ENCODE data around the gene LYST. TPM values are rescaled to one million over a fixed set of nuclear protein-coding genes. Genes with fewer than 3 reads are reported as not detected.
"Not testable (repeated sequence)": the region's sequence is repeated elsewhere in the genome, so short reads cannot be mapped to it uniquely, and the experiment has no call there.

LYST gene
- polyA plus RNA-seq, 10 donors, result 4.7 to 11.9 (median 7.8) TPM

DNA sequence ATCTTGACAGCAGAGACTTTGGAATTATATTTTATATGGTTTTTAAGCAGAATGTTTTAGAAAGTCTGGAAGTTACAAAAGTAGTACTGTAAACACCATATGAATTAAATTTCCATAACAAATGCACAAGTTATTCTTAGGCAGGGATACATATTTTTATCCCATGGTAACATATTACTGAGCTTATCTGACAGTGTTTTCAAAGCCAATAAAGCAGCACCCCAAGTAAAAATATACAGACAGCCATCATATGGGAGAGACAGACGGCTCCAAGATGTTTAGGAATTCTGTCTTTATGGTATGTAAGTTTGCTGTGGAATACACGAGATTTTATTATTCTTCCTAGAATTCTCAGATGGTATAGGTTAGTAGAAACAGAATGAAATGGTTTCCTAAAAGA lies 205.1 kb downstream of the LYST start:
- DNase-seq, result no peak

DNA sequence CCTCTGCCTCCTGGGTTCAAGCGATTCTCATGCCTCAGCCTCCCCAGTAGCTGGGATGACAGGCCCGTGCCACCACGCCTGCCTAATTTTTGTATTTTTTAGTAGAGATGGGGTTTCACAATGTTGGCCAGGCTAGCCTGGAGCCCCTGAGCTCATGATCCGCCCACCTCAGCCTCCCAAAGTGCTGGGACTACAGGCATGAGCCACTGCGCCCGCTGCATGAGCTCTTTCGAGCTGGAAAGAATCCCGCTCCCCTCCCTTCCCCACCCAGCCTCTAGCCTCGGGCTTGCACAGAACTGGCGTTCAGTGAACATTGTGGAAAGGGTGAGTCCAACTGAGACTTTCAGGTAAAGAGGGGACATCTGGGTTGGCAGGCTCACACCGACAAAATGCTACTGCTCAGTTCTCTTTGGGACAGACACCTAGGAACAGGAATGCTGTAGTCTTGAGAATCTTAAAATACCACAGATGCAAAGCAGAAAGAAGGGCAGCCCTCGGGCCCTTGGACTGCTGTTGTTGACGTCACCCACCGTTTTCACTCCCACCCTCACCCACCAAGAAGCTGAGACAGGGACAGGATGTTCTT lies 207.4 kb downstream of the LYST start:
- no peak for DNase-seq

DNA sequence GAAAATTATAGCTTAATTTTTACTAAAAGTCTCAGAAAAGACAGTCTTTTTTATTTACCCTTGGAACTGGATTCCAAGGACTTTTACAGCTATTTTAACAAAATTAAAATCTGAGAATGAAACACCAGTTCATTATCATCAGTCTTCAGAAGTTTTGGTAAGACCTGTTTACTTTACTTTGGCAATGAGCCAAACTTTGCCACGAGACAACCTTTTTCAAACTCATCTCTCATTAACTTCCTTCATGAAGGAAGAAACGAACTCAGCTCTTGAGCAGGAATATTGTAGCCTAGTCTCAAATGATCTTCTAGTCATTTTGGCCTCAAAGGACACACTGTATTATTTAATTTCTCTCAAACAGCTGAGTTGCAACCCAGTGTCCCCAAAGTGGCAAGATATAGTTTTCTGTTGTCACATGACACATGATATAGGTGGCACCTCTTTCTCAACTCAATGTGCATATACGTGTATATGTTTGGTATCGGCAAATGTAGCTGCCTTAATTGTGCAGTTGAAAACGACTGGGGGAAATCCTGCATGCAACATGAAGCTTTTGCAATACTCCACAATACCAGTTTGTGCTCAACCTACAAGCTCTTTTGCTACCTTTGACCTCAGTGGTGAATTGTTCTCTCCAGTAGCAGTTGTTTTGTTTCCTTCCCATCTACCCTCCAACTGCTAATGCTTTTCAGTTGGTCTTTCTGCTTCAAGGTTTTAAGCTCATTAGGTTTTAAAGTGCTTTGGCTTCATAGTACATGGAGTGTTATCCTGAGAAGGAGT lies 208.8 kb downstream of the LYST start:
- no peak for DNase-seq

DNA sequence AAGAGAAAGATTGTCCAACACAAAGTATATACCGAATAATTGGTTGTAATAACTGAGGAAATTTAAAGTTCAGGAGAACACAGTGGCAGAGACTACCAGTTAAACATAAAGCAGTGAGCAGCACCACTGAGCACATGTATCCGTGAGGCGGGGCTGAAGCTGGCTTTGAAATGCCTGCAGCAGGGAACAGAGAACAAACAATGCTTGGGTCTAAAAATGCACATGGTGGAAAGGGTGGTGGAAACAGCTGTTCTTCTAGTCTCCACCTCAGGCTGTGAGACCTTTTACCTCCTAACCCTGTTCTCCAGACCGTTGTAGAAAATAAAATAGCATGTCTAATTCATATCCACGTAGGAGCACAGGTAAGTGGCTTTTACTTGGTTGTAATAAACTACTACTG lies 209.4 kb downstream of the LYST start:
- no peak for DNase-seq

DNA sequence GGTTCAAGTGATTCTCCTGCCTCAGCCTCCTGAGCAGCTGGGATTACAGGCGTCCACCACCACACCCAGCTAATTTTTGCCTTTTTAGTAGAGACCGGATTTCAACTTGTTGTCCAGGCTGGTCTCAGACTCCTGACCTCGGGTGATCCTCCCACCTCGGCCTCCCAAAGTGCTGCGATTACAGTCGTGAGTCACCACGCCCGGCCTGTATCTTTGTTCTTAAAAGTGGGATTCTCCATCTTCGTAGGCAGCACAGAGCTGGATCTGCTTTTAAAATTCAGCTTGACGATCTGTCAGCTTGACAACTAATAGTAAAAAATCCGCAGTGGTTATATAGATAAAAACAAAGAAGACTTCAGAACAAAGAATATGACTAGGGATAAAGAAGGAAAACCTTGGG lies 214.3 kb downstream of the LYST start:
- no peak for DNase-seq

DNA sequence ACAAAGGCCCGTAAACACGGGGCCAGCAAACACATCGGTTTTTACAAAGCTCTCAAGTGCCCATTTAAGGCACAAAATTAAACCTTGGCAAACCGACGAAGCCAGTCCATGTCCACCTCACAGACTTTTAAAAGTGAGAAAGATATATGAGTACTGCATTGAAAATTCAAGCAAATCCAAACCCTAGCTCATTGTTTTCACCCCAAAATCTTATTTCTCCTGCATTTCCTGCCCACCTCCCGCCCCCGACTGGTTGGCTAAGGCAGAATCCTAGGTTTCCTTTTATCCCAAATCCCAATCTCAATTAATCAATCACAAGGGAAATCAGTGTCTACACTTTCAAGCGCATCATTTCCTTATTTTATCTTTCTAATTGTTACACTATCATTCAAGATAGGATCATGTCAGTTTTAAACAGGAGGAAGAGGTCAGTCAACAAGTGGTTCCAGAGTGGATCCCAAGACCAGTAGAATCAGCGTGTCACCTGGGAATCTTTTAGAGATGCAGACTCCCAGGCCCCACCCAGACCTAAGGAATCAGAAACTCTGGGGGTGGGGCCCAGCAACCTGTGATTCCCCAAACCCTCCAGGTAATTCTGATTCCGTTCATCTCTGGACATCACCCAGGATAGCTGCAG lies 215.4 kb downstream of the LYST start:
- DNase-seq, result no peak

DNA sequence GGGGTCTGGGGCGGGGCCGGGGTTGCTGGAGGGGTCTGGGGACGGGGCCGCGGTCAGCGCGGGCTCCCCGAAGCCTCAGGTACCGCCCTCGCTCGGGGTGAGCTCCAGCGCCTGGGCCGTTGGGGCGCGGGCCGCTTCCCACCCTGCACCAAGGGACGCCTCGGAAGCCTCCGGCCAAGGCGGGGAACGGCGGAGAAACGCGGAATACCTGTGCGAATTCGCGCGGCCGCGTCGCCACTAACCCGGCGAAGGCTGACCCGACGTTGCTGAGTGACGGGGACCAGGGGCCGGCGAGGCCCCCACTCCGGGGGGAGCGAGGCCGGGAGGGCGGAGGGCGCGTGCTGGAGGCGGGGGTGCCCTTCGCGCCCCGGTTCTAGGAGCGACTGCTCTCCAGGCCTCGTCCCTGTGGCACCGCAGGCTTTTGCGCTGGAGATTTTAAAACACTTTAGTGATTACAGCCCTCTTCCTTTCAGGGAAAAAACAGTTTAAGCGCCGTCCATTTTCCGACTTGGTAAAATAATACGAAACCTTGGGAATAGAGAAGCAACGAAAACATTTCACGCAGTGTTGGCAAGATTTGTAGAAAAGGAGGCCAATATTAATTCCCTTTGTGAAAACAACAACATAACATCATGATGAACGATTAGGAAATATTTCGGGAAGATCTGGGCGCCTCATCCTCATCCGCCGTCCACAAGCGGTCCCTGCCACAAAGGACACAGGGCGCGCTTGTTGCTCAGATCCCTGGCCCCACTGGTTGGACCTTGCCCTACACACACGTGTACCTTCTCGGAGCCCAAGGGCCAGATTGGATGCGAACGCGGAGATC lies 216.2 kb downstream of the LYST start:
- peak in 1 of 3 donors; percentile 58 for DNase-seq

DNA sequence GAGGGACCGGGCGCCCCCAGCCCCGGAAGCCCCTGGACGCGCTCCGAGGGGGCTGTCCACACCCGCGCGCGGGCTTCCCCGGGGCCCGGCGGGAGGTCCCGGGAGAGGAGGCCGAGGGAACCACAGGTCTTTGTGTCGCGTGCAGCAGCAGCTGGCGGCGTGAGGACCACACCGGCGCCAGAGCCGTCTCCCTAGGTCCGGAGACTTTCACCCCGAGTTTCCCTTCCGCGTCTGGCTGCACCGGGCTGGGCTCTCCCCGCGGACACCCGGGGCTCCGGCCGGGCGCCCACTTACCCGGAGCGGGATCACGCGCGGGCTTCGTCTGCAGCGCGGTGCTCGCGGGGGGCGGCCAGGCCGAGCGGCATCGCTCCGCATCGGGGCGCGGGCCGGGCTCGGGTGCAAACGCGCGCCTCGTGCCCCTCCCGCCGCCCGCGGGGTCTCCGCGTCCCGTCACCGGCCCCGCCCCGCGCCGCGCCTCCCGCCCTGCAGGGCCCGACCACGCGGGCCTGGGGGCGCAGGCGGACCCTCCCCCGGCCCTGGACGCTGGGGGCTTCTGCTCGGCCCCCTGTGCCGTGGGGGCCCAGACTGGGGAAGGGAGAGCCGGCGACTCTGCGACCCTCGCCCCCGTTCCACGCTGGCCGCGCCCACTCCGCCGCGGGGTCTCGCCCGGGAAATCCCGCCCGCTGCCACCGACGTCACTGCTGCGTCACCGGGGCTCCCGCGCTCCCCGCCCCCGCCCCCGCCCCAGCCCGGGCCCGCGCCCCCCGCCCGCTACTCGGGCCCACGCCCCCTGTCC lies 217.1 kb downstream of the LYST start, which contains the start of gene GNG4:
TSS of gene GNG4 (minus strand) at position 417 of the 796 bp plus-strand sequence. CDS start 65,946 bp downstream, outside the sequence.
- DNase-seq, result peak in 1 of 3 donors; percentile 52

DNA sequence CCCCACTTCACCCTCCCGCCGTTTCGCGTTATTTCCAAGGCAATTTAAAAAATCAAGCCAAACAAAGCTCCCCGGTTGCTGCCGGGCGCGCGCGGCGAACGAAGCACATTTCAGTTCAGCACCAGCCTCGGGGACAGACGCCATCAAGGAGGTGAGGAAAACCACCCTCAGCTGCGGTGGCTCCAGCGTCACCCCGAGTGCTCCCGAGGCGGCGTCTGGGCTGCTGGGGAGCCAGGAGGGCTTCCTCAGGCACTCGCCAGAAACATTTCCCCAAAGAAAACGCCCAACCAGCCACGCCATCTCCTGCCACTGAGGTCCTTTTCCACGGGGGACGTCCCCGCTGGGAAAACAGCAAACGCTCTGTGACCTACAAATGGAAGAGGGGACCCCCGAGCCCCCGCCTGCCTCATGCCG lies 217.7 kb downstream of the LYST start:
- DNase-seq, result peak; percentile 44 to 82 (median 71)

DNA sequence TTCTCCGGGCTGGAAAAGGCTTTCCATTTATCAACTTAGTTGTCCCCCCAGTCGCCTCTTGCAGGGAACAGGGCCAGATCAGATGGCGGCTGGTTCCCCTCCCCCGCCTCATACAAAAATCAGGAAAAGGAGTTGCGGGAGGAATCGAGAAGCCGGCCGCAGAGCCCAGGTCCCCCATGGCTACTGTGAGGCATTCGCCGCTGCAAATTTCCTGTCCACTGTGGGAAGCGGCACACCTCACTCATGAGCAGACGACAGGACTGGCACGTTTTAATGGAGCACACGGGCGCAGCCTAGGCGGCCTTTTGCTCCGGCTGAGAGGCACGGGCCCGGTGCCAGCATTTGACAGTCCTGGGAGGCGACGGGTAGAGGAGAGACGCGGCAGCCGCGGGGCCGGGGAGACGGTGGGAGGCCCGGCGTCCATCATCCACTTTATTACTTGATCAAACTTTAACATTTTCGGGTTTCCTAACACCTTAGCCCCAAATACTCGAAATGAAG lies 218.2 kb downstream of the LYST start:
- no peak for DNase-seq

DNA sequence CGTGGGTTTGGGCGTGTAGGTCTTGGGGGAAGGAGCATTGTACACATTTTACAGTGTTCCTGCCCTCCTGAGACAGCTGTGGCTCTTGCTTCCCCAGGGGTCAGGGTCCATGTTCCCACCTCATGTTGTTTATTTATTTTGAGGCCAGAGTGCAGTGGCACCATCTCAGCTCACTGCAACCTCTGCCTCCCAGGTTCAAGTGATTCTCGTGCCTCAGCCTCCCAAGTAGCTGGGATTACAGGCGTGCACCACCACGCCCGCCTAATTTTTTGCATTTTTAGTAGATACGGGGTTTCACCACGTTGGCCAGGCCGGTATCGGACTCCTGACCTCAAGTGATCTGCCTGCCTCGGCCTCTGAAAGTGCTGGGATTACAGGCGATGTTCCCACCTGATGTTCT lies 219.2 kb downstream of the LYST start:
- not testable (repeated sequence) for DNase-seq

DNA sequence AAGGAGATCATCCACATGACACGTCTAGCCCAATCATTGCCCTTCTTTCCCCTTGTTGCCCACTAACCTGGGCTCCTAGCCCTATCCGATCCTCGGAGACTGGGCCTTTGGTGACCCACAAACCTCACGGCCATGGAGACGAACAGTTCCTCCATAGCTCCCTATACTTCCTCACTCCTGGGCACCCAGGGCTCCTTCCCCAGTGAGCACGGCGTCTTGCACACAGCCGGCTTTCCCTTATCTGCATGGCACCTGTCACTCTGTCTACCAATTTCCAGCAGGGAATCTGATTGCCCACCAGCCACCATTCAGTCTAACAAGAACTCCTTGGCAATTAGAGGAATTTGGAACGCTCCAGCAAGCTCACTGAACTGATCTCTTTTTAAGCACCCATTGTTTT lies 220.2 kb downstream of the LYST start:
- DNase-seq, result no peak

DNA sequence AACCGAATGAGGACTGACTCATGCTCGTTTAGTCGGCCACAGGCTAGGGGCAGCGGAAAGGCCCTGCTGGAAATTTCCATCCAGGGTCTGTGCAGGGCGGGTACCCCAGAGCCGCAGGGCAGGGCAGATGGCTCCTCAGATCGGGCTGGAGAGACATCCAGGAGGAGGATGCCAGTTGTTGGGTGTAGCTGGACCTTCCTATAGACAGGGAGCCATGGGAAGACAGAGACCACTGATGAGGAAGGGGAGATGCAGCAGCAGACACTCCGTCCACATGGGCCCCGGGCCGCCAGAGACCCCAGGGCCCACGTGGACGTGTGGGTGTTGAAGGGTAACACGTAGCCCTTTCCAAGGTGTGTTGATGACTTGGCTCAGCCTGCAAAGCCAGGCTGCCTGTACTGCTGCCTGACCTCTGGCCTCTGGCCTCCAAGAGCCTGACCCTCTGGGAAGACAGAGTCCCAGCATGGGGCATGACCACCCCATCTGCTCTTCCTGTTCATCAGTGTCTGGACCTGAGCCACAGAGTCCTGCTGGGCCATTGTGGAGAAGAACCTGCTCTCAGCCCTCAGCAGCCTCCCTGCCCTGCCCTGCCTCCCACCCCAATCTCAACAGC lies 221.9 kb downstream of the LYST start:
- DNase-seq, result no peak

DNA sequence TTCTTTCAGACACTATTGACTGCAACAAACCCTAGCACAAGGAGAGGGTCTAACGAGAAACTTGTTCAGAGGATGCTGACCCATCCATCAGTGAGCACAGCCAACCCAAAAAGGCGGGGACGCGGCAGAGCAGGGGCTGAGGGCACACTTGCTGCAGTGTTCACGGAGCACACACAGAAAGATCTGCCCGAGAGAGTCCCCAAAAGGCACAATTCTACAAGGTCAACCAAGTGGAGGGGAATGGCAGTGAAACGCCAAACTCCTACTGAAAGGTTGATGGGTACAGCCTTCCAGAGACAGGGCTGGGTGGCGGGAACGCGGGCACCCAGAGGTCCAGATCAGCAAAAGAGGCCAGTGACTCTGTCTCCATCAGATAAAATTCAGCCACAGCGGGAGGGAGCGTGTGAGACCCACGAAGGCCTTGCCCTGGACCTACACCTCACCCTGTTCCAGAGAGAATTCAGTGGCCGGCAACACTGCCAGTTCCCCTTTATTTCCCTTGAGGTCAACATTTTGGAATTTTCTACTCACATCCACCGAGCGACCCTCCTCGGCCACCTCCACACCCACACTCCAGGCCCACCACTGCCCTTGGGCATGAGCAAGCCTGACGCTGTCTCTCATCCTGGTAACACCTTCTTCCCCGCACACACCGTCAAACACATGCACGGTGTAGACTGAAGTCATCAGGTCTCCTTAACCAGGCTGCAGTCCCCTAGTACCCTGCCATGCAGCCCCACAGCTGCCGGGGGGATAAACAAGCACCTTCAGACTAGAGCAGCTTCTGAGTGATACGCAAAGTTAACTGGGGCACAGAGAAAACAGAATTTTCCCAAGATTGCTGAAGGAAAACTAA lies 222.6 kb downstream of the LYST start:
- no peak for DNase-seq

DNA sequence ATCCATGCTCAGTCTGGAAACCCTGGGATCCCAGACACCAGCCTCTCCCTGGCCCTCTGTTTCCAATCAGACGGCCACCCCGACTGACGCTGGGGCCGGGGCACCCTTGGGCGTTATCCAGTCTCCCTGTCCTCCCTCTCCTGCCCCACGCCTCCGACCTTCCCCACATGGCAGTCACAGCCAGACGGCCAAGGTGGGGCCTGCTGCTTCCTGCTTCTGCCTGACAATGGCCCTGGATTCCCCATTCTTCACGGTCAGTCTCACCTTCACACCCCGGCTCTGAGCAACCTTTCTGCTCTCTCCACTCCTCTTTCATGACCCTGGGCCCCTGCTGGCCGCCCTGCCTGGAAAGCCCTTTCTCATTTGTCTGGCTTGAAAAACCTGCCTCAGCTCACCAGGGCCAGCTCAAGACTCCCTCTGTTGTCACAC lies 223.7 kb downstream of the LYST start:
- no peak for DNase-seq

DNA sequence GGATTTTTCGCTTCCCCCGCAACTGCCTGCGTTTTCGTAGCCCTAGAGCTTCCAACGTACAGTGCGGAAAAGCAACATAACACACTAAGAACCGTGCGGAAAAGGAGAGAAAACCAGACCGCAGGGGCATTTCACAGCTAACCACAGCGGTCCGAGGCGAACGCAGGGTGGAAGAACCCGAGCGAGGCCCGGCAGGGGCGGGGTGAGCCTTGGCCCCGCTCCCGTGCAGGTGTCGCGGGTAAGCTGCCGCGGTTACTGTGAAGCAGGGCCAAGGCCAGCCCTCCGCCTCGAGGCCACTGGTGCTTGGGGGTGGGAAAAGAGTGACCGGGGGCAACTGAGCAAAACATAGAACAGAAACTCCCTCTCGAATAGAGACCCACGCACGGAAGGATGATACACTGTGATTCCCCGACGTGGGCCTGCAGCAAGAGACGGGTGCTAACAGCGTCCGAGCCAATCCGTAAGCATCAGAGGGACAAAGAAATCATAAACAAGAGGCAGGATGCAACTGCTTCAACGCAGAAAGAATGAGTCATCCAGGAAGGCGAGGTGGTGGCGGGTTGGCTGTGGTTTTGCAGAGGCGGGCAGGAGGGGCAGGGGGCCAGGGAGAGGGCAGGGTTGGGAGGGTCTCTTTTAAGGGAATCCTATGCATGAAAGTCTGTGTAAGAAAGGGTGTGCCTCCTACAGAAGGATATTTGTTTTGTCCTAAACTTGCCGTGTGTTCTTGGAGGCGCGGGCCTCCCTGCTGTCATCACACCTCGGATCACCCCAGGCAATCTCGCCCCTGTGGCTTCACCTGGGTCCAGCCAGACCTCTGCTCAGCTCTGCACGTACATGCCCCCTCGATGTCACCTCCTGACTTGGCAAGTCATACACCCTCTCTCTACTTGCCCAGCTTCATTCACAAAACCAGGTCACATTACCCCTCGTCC lies 224.4 kb downstream of the LYST start:
- DNase-seq, result no peak

DNA sequence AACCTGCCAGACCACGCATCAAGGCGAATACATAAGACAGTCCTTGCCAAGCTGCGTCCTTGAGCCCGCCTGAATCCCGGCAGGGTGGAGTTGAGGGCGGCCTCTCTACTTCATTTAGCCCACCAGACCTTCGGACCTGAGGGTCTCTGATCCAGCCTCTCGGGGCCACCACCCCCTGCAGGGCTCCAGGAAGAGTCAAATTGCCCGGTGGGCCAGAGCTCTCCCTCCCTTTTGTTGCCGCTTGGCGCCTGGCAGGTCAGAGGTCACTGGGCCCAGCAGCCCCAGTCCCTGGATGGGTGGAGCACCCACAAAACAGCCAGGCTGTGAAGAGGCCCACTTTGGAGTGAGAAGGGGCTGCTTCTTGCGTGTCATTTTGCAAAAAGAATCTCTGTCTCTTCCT lies 226.1 kb downstream of the LYST start:
- DNase-seq, result no peak
